ENCODE results near the gene INTS2. TPM values are rescaled to one million over a fixed set of nuclear protein-coding genes. Genes with fewer than 3 reads are reported as not detected.
"Not testable (repeated sequence)": the region's sequence is repeated elsewhere in the genome, so short reads cannot be mapped to it uniquely, and the experiment has no call there.

INTS2 gene
- total RNA-seq, 1 donor from 2014 or later: 11.2 TPM

DNA sequence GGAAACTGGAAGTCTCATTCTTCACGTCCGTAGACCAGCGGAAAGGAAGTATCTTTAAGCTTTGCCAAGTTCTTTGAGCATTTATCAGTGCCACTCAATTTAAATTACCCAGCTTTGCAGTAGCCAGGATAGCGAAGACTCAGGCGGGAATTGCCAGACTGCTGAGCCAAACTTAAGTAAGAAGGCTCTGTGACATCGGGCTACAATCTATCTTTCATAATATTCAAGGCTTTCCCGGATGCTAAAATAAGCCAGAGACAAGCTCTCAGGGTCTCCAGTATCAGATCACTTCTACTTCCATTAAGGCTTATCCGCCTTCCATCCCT, 64.0 kb downstream of the INTS2 start:
- Mint-ChIP-seq H3K4me3 (ENCODE audit: unreplicated experiment) (peak overlapping the region; percentile 93), H3K9me3 (ENCODE audit: unreplicated experiment) (no peaks in the 10 kb centered on the region), H3K27ac (ENCODE audit: unreplicated experiment) (peak overlapping the region; percentile 96), H3K27me3 (ENCODE audit: unreplicated experiment) (no peaks in the 10 kb centered on the region), H3K4me1 (ENCODE audit: unreplicated experiment) (peaks cover 43% of the 10 kb centered on the region), H3K36me3 (ENCODE audit: unreplicated experiment) (no peaks in the 10 kb centered on the region)
- DNase-seq (ENCODE audit: extremely low spot score, unreplicated experiment): no peak
- TF ChIP-seq, protein P1, sequence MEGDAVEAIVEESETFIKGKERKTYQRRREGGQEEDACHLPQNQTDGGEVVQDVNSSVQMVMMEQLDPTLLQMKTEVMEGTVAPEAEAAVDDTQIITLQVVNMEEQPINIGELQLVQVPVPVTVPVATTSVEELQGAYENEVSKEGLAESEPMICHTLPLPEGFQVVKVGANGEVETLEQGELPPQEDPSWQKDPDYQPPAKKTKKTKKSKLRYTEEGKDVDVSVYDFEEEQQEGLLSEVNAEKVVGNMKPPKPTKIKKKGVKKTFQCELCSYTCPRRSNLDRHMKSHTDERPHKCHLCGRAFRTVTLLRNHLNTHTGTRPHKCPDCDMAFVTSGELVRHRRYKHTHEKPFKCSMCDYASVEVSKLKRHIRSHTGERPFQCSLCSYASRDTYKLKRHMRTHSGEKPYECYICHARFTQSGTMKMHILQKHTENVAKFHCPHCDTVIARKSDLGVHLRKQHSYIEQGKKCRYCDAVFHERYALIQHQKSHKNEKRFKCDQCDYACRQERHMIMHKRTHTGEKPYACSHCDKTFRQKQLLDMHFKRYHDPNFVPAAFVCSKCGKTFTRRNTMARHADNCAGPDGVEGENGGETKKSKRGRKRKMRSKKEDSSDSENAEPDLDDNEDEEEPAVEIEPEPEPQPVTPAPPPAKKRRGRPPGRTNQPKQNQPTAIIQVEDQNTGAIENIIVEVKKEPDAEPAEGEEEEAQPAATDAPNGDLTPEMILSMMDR (IDR thresholded peaks at IDR 0.05): no peak

DNA sequence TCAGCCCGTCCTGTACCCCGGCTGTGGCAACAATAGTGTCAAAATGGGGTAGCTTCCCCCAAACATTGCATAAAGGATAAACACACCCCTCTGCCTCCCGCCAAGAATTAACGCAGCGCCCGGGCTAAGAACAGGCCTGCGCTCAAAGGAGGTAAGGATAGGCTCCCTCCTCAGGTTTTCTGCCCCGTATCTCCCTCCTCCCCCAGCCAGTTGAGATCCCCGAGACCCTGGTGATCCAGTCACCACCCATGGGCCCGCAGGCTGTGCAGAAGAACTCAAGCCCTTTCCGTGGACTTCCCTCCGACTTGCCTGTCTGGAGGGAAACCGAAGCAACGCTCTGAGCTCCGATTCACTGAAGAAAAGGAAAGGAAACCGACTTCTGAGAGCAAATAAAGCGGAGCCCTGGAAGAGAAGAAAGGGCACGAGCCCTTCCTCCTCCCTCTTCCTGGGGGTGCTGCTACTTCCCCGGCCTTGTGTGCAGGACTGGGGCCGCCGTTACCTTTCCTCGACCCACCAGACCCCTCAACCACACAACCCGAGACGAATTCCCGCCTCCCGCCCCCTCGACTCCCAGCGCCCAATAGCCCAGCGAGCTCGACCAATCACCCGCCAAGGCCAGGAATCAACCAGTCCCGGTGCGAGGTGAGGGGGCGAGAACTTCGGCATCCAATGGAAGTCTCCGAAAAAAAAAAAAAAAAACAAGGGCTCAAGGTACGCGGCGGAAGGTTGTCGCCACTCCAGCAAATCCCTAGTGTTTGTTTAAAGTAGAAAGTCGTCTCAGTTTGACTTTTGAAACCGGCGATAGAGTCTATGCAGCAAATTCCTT, 64.6 kb downstream of the INTS2 start, which contains the start of gene BRIP1:
BRIP1 (minus strand) TSS at position 554 of the 826 bp plus-strand sequence. CDS start 1,989 bp downstream, outside the sequence.
- no peaks in the 10 kb centered on the region for H3K9me3 Mint-ChIP-seq (ENCODE audit: unreplicated experiment)
- H3K4me3 Mint-ChIP-seq (ENCODE audit: unreplicated experiment): peak within 1 kb of the TSS; percentile 93
- H3K4me1 Mint-ChIP-seq (ENCODE audit: unreplicated experiment): peaks cover 44% of the 10 kb centered on the region

DNA sequence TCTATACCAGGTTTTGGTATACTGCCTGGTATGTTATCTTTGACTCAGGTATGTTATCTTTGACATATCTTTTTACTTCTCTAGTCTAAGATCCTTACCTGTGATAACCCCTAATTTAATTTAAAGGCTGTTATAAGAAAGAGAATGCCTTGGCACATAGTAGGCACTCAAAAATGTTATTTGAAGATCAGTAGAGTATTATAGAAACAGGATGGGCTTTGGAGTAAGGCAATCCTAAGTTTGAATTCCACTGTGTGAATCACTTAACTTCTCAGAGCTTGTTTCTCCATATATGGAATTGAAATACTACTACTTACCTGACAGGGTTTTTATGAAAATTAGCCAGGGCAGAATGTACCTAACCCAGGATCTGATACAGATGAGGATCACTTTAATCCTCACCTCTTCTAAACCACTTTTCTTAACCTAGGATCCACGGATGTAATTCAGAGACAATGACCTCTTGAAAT, 65.6 kb downstream of the INTS2 start:
- no peaks in the 10 kb centered on the region for H3K36me3 Mint-ChIP-seq (ENCODE audit: unreplicated experiment)
- TF ChIP-seq, protein P1 (IDR thresholded peaks at IDR 0.05): no peak
- no peak for DNase-seq (ENCODE audit: extremely low spot score, unreplicated experiment)
- H3K4me1 Mint-ChIP-seq (ENCODE audit: unreplicated experiment): peaks cover 44% of the 10 kb centered on the region
- peak overlapping the region; percentile 93 for H3K4me3 Mint-ChIP-seq (ENCODE audit: unreplicated experiment)
- H3K9me3 Mint-ChIP-seq (ENCODE audit: unreplicated experiment): no peaks in the 10 kb centered on the region
- no peaks in the 10 kb centered on the region for H3K27me3 Mint-ChIP-seq (ENCODE audit: unreplicated experiment)
- peak overlapping the region; percentile 96 for H3K27ac Mint-ChIP-seq (ENCODE audit: unreplicated experiment)

More for the DNA sequence above, 64.6 kb downstream of the INTS2 start, which contains the start of gene BRIP1:
- Mint-ChIP-seq H3K36me3 (ENCODE audit: unreplicated experiment) (no peaks in the 10 kb centered on the region), H3K27ac (ENCODE audit: unreplicated experiment) (peak within 1 kb of the TSS; percentile 96), H3K27me3 (ENCODE audit: unreplicated experiment) (no peaks in the 10 kb centered on the region)
- peak; percentile 96 for DNase-seq (ENCODE audit: extremely low spot score, unreplicated experiment)
- TF ChIP-seq, protein P1 (IDR thresholded peaks at IDR 0.05): no peak

DNA sequence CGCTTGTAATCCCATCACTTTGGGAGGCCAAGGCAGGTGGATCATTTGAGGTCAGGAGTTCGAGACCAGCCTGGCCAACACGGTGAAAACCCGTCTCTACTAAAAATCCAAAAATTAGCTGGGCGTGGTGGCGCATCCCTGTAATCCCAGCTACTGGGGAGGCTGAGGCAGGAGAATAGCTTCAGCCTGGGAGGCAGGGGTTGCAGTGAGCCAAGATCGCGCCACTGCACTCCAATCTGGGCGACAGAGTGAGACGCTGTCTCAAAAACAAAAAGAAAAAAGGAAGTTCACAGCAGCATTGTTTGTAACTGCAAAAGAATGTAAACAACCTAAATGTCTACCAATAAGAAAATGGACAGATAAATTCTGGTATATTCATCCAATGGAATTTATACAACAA, 67.4 kb downstream of the INTS2 start:
- H3K36me3 Mint-ChIP-seq (ENCODE audit: unreplicated experiment); H3K4me3 Mint-ChIP-seq (ENCODE audit: unreplicated experiment); H3K9me3 Mint-ChIP-seq (ENCODE audit: unreplicated experiment); DNase-seq (ENCODE audit: extremely low spot score, unreplicated experiment); H3K27me3 Mint-ChIP-seq (ENCODE audit: unreplicated experiment): not testable (repeated sequence)
- Mint-ChIP-seq H3K4me1 (ENCODE audit: unreplicated experiment) (peaks cover 44% of the 10 kb centered on the region), H3K27ac (ENCODE audit: unreplicated experiment) (peak overlapping the region; percentile 33)

DNA sequence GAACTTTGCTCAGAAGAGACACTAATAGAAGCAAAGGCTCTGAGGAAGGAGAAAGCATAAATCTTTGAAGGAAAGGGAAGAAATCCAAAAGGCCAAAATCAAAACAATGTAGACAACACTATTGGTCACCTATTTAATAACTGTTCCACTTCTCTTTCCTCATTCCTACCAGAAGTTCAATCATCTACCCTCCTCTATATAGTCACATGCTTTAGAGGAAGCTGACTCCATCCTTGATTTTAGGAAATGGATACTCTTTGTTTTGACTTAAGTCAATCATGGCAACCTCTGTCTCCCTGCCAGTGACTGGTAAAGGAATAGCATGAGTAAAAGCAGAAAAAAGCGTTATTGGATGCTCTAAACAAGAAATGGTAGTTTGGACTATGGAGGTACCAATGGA, 71.7 kb downstream of the INTS2 start:
- H3K4me3 Mint-ChIP-seq (ENCODE audit: unreplicated experiment): no peak overlapping the region
- TF ChIP-seq, protein P1 (IDR thresholded peaks at IDR 0.05): no peak
- peaks cover 6% of the 10 kb centered on the region for H3K36me3 Mint-ChIP-seq (ENCODE audit: unreplicated experiment)
- no peak overlapping the region for H3K27ac Mint-ChIP-seq (ENCODE audit: unreplicated experiment)
- H3K9me3 Mint-ChIP-seq (ENCODE audit: unreplicated experiment): no peaks in the 10 kb centered on the region
- H3K4me1 Mint-ChIP-seq (ENCODE audit: unreplicated experiment): peaks cover 16% of the 10 kb centered on the region
- no peaks in the 10 kb centered on the region for H3K27me3 Mint-ChIP-seq (ENCODE audit: unreplicated experiment)
- no peak for DNase-seq (ENCODE audit: extremely low spot score, unreplicated experiment)
